Retinal pigment epithelial cell (primary cell): ENCODE results near the gene NADK.

ENCODE experiments used
- DNase-seq: peaks from one replicate; pipeline ENCODE4 v3.0.0-alpha.2; 2010; ENCODE audit warnings: low read depth
- H3K4me3 ChIP-seq: 2 replicates; pipeline ENCODE4 v1.5.1; 2011; ENCODE audit warnings: mild to moderate bottlenecking, low read length, control low read depth, moderate library complexity
- CTCF ChIP-seq: conservative IDR thresholded peaks from 2 replicates; pipeline ENCODE4 v1.5.1; 2011; ENCODE audit warnings: low read depth, low read length, control low read depth, inconsistent platforms

The NADK gene

GRCh38 chr1:1815606-1816281 lies 37.5 kb upstream of the NADK start:
- TF ChIP-seq CTCF = no peak
- no peak for DNase-seq
- no peak overlapping the region for H3K4me3 ChIP-seq

- DNase-seq = no peak
- TF ChIP-seq CTCF = no peak
- H3K4me3 ChIP-seq = no peak overlapping the region
Measured at GRCh38 chr1:1809489-1809888, 31.2 kb upstream of the NADK start.

- TF ChIP-seq CTCF = no peak
- H3K4me3 ChIP-seq = no peak overlapping the region
- DNase-seq = no peak
Measured at GRCh38 chr1:1808206-1808605, 29.9 kb upstream of the NADK start.

GRCh38 chr1:1806890-1807289 lies 28.6 kb upstream of the NADK start:
- no peak for DNase-seq
- H3K4me3 ChIP-seq = no peak overlapping the region
- TF ChIP-seq CTCF = no peak

GRCh38 chr1:1804301-1804700 lies 26.0 kb upstream of the NADK start:
- H3K4me3 ChIP-seq = no peak overlapping the region
- DNase-seq = no peak
- no peak for TF ChIP-seq CTCF

- DNase-seq = no peak
- no peak overlapping the region for H3K4me3 ChIP-seq
- TF ChIP-seq CTCF = no peak
Measured at GRCh38 chr1:1802871-1803270, 24.6 kb upstream of the NADK start.

- no peak overlapping the region for H3K4me3 ChIP-seq
- no peak for DNase-seq
- no peak for TF ChIP-seq CTCF
Measured at GRCh38 chr1:1799716-1800115, 21.4 kb upstream of the NADK start.
